NCI-H187 treated with DMSO at 0.1 percent for 48 hours (cell line): ENCODE measurements around the gene RNF32.
"Not testable (repeated sequence)": the region's sequence is repeated elsewhere in the genome, so short reads cannot be mapped to it uniquely, and the experiment has no call there.

Source experiments
- DNase-seq: peaks from one replicate; lab custom pipeline; 2025; lab: John Stamatoyannopoulos, UW

The RNF32 gene

DNA sequence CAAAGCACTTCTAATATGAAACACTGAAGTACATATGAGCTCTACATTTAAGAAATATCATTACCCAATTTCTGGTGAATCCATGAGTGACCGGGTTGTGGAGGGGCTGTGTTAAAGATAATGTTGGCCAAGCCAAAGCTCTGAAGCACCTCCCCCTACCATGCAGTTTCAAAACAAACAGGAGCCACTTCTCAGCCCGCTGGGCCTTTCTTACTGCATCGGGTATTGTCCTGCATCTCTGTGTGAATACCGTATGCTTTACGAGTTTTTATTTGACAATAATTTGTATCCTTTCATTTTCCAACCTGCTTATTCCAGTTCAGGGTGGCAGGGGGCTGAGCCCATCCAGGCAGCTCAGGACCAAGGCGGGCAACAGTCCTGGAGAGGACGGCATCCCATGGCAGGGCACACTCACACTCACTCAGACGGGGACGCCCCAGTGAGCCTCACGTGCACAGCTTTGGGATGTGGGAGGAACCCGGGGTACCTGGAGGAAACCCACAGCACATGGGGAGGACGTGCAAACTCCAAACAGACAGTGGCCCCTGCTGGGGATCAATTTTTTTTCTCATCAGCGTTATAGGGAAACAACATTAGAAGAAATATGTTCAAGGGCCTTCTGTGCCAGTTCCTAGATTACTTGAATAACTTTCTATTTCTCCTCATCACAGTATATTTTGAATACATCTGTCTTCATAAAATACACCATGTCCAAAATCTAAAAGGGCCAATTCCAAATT lies 1.9 kb downstream of the RNF32 start:
- DNase-seq: no peak

- DNase-seq: not testable (repeated sequence)
These were observed 6.8 kb downstream of the RNF32 start for GRCh38 chr7:156647330-156647729.

DNA sequence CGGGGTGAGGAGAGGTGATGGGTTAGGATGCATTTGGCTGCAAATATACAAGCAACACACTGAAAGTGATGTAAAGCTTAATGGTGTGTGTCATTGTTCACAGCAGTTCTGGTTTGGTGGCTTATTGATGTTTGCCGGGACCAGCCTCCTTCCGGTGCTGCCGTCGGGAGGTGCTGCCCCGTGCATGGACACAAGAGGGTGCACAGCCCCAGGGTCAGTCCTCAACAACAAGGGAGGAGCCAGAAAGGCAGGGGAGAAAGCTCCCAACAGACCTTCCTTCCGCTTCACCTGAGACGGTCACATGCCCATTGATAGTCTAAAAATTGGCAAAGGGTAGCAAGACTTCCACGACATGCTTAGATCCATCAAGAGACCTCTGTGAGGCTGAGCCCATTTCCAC lies 9.5 kb downstream of the RNF32 start:
- DNase-seq: no peak

DNA sequence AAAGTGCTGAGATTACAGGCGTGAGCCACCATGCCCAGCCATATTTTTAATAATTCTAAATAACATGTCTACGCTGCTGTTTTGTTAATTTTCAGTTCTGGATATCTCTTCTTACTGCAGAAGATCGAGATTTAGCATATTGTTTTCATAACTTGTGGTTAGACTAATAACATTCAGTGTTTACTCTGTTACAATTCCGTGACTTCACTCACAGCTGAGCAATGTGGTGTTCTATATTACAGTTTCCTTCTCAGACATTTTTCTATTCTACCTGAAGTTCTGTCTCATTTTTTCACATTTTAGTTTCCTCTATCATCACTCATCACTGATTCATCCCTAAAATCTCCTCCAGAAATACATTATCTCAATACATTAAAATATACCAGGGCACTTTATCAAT lies 10.9 kb downstream of the RNF32 start:
- DNase-seq: no peak

- no peak for DNase-seq
These were observed 12.5 kb downstream of the RNF32 start for GRCh38 chr7:156652886-156653568.

GRCh38 chr7:156654511-156655234 lies 14.1 kb downstream of the RNF32 start:
- DNase-seq: no peak

DNA sequence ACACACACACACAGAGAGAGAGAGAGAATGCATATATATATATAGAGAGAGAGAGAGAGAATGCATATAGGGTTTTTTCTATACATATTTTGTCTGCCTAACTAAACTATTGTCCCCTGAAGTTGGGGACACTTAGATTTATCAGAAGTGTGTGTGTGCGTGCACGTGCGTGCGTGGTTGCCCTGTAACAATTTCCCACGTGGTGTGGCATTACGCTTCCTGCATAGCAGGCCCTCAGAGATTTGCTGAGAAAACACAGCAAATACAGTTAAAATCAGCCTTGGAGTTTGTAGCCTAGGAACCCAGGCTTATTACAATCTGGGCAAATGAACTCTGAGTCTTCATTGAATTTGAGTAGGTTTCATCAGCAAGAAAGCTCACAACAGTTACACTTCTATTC lies 14.7 kb downstream of the RNF32 start:
- DNase-seq: no peak

- no peak for DNase-seq
These were observed 15.4 kb downstream of the RNF32 start for GRCh38 chr7:156655983-156656382.

GRCh38 chr7:156656598-156656997 lies 16.0 kb downstream of the RNF32 start:
- no peak for DNase-seq

DNA sequence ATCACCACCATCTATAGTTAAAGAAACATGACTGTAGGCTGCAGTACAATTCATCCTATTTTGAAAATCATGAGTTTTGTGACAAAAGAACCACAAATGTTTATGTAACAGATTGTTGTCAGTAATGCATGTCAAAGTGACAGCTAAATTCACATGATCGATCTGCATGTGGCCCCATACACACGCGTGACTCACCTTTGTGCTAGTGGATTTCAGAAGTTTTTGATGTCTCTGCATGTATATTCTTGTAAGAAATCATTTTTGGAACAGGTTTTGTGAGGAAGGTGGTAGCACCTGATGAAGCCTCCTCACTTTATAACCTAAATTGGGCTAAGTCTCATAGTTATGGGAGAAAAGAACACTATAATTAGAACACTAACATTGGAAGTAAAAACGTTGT lies 17.1 kb downstream of the RNF32 start:
- DNase-seq: no peak

GRCh38 chr7:156659203-156659602 lies 18.6 kb downstream of the RNF32 start:
- no peak for DNase-seq

DNA sequence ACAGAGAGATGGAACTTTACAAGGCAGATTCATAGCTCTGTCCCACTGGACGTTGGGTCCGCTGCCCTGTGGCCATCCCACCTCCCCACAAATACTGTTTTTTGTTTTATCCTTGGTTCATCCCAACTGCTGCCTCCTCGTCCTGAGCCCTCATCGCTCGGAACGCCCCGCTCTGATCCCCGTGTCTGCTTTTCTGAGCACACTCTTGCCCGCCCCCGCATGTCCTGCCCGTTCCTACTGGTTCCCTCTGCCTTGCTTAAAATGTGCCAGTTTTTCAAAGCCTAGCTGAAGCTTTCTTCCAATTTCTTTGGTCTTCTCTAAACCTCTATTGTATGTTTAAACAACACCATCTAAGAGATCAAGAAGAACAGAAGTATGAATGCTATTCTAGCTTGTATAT lies 19.4 kb downstream of the RNF32 start:
- no peak for DNase-seq

- no peak for DNase-seq
These were observed 21.1 kb downstream of the RNF32 start for GRCh38 chr7:156661637-156662036.

DNA sequence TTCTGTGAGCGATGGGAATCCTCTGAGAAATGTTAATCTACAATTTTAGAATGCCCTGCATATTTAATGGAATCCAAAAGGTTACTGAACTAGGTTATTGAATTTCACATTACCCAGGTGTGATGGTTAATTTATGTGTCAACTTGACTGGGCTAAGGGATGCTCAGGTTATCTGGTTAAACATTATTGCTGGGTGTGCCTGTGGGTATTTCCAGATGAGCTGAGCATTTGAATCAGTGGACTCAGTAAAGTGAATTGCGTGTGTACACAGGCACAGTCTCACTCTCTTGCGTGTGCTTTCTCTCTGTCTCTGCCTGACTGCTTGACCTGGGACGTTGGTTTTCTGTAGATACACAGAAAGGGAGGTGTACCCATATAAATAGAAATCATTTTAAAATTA lies 21.7 kb downstream of the RNF32 start:
- DNase-seq: no peak

GRCh38 chr7:156665101-156665500 lies 24.5 kb downstream of the RNF32 start:
- DNase-seq: no peak

DNA sequence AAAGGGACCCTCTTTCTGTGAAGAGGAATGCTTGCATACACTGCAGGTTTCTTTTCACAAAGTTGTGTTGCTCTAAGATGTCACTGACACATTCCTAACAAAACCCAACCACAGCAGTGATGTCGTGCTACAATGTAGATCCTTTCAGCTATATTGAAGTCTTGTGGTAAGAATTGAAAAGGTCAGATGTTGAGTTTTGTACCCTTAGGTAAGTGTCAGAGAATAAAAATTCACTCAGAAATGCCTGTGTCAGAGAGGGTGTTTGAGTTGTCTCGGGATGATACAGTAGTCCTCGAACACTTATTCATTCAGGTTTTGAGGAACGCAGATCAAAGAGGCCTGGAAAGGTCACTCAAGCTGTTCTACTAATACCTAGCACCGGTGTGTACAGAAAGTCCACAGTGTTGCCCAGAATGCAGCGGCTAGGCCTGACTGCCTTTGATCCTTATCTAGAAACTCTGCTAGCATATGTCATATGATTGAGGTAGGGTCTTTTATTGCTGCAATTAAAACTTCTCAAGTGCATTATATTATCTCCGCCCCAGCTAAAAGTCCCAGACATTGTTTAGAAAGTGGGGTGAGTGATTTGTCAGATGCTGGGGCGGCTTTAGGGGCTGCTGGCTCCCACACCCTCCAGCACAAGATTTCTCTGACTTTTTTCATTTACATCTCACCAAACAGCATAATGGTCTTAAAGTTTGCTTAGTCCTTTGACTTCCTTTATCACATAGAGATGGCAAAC lies 26.0 kb downstream of the RNF32 start:
- DNase-seq: no peak

- no peak for DNase-seq
These were observed 26.5 kb downstream of the RNF32 start for GRCh38 chr7:156667110-156667426.

DNA sequence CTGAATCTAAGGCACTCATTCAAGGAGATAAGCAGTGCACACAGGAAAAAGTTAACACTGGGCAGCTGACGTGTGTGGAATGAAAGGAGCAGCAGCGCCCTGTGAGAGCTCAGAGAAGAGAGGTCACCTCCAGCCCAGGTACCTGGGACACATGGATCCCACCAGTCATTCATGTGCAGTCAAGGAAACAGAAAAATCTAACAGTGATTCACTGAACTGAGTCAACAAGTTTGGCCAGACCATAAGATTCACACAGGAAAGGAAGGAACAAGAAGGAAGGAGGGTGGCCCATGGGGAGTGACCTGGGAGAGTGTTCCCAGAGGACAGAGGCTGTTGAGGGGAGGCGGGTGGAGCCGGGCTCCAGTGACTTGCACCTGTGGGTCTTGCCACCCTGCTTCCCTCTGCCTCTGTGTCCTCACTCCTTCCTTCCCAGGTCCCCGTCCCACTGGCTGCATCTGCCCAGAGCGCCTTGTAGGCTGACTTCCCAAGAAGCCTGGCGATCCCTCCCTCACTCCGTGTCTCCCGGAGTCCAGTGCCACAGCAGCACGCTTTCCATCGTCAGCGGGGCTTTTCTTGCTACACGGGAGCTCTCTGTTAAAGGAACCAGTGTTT lies 27.7 kb downstream of the RNF32 start:
- DNase-seq: no peak

DNA sequence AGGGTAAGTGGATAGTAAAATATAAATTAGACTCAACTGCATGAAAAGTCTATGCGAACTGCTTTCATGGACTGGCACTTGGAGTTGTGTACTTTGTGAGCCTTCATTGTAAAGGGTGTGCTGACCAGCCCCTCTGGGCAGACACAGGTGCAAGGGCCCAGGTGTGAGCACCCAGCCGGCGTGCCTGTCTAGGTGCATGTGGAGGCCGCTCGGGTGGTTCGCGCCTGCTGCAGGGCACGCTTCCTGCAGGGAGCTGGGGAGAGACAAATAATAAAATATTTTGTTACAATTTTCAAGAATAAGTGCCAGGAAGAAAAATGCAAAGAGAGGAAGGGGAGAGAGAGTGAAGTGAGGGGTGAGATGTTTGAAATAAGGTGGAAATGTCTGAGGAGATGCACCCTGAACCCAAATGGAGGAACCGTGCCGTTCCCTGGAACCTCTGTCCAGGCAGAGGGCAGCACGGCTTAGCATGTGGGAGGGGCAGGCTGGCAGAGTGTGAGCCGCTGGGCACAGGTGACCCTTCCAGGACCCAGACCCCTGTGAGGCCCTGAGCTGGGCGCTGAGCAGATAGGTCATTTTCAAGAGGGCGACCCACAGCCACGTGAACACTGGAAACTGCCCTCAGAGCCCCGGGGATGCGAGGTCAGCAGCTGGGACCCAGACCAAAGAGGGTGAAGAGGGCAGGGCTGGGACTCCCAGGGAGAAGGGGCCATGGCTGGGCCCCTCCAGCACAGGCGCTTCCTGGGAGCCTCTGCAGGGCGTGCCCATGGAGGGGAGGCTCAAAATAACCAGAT lies 28.7 kb downstream of the RNF32 start:
- DNase-seq: no peak

DNA sequence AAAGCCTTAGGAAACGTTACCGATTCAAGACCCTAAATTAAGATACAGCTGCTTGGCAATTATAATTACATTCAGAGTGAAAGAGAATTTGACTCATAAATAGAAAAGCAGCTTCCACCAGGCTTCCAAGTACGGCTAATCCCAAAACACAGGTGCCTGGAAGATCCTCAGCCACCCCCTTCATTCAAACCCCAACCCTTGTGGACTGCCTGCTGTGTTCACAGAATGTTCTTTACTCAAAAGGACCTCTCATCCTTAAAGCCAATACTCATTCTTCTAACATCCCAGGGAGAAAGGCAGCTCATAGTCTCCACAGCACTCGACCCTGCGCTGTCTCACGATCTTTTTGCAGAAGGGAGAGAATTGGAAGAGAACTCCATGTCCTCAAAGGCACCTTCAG lies 32.9 kb downstream of the RNF32 start:
- no peak for DNase-seq

DNA sequence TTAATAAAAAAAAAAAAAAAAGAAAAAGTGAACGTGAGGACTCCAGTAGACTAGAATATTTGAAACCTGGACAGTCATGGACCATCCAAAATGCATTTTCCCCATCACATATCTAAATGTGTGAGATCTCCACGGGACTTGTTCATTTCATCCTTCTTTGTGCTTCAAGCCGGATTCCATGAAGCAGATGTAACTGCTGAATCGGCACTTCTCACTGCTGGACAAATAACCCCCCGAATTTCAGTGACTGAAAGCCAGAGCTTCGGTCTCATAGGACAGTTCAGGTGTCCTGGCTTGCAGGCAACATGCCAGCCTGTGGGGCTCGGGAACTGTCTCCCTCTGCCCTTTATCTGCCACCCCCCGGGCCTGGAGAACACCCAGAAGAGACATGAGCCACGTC lies 33.3 kb downstream of the RNF32 start:
- no peak for DNase-seq
